GM12874 (cell line): ENCODE results near the gene C3orf52.

Experiments used
- CTCF ChIP-seq: IDR thresholded peaks from 2 replicates; pipeline ENCODE4 v1.5.1; 2011; ENCODE audit warnings: low read depth, mild to moderate bottlenecking, control low read depth, low read length, moderate library complexity; ENCODE audit not compliant: insufficient read depth

Gene C3orf52

GRCh38 chr3:112101916-112102315 lies 15.7 kb downstream of the C3orf52 start:
- TF ChIP-seq CTCF = no peak

GRCh38 chr3:112104774-112105173 lies 18.6 kb downstream of the C3orf52 start:
- TF ChIP-seq CTCF = no peak

- no peak for TF ChIP-seq CTCF
Measured at GRCh38 chr3:112109322-112109721, 23.1 kb downstream of the C3orf52 start.

- TF ChIP-seq CTCF = peak; percentile 77
Measured at GRCh38 chr3:112111785-112112402, 25.7 kb downstream of the C3orf52 start.

GRCh38 chr3:112114576-112115160 lies 28.5 kb downstream of the C3orf52 start:
- TF ChIP-seq CTCF = no peak

GRCh38 chr3:112115161-112115739 lies 29.1 kb downstream of the C3orf52 start:
- TF ChIP-seq CTCF = no peak

- no peak for TF ChIP-seq CTCF
Measured at GRCh38 chr3:112115806-112116383, 29.7 kb downstream of the C3orf52 start.
